GM06990 (cell line): Measurements from ENCODE around the gene IL1R2.

Experiments used
- DNase-seq: peaks from one replicate; pipeline ENCODE4 v3.0.0-alpha.2; 2011; ENCODE audit not compliant: insufficient read length; ENCODE audit errors: extremely low read depth
- H3K27me3 ChIP-seq: replicated peaks from 2 replicates; pipeline ENCODE4 v1.6.0; 2011; ENCODE audit warnings: low read length; ENCODE audit not compliant: control insufficient read depth, insufficient read depth
- H3K36me3 ChIP-seq: 2 replicates; pipeline ENCODE4 v1.5.1; 2011; ENCODE audit warnings: low read length; ENCODE audit not compliant: control insufficient read depth, insufficient read depth
- H3K4me3 ChIP-seq: replicated peaks from 2 replicates; pipeline ENCODE4 v1.5.1; 2011; ENCODE audit warnings: low read depth, mild to moderate bottlenecking, control low read depth, low read length
- TF ChIP-seq, protein P1 (sequence below): IDR thresholded peaks from 2 replicates; pipeline ENCODE4 v1.5.1; 2011; ENCODE audit warnings: low read length, control low read depth, mild to moderate bottlenecking, inconsistent platforms; ENCODE audit not compliant: insufficient read depth, poor library complexity, severe bottlenecking

IL1R2 gene

DNA sequence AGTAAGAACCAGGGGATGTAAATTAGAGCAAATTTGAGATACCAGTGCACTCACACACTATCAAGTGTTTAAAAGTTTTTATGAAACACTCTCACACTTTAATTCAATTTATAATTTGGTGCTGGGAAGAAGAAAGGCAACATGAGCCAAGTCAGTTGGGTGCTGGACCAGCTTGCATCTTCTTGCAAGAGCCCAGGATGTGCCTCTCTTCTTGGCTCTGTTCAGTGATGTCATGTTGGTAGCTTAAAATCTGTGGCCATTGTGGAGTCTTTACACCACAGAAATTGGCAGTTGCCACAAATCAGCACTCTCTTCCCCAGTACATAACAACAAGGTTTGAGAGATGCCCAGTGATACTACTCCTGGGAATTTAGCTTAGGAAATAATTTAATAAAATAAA is 38.2 kb downstream of the IL1R2 start:
- H3K27me3 ChIP-seq = no peaks in the 10 kb centered on the region
- DNase-seq = no peak
- H3K36me3 ChIP-seq = no peaks in the 10 kb centered on the region
- no peak overlapping the region for H3K4me3 ChIP-seq
- TF ChIP-seq, protein P1, sequence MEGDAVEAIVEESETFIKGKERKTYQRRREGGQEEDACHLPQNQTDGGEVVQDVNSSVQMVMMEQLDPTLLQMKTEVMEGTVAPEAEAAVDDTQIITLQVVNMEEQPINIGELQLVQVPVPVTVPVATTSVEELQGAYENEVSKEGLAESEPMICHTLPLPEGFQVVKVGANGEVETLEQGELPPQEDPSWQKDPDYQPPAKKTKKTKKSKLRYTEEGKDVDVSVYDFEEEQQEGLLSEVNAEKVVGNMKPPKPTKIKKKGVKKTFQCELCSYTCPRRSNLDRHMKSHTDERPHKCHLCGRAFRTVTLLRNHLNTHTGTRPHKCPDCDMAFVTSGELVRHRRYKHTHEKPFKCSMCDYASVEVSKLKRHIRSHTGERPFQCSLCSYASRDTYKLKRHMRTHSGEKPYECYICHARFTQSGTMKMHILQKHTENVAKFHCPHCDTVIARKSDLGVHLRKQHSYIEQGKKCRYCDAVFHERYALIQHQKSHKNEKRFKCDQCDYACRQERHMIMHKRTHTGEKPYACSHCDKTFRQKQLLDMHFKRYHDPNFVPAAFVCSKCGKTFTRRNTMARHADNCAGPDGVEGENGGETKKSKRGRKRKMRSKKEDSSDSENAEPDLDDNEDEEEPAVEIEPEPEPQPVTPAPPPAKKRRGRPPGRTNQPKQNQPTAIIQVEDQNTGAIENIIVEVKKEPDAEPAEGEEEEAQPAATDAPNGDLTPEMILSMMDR = no peak

DNA sequence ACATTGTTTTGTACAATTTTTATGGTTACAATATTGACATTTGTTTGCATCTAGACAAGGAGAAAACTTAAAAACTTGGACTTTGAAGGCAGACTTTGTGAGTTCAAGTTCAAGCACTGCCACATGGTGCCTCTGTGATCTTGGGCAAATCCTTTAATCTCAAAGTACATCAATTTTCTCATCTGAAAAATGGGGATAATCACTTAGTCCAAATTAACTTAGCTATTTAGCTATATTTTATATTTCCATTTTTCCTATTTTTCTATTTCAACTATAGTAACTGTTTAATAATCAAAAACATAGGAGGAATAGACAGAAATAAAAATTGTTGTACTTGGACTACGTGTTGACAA is 38.7 kb downstream of the IL1R2 start:
- Histone ChIP-seq H3K27me3 (no peaks in the 10 kb centered on the region), H3K4me3 (no peak overlapping the region), H3K36me3 (no peaks in the 10 kb centered on the region)
- DNase-seq = no peak
- TF ChIP-seq, protein P1 = no peak

DNA sequence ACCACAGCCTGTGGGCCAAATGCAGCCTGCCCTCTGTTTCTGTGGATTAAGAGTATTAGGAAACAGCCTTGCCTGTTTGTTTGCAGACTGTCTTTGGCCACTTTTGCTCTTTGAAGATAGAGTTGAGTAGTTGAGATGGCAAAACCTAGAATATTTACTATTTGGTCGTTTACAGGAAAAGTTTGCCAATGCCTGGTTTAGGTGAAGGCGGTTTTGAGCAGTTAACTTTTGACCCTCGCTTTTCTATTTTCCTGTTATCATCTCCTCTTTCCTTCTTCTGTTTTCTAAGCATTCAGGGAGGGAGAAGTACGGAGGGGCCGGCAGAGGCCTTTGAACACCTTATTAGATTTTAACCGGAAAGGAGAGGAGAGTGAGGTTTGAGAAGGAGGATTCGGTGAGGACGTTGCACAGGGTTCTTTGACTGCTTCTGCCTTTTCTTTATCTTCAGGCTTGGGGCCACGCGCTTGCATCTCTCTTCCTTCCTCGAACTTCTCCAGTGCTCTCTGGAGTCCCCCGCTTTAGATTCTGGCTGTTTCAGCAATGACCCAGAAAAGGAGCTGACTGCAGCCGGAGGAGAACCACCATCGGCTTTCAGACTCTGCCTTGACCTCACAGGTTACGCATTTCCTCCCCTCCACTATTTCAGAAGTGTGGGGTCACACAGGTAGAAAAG is 39.2 kb downstream of the IL1R2 start:
- no peaks in the 10 kb centered on the region for H3K36me3 ChIP-seq
- DNase-seq = no peak
- no peaks in the 10 kb centered on the region for H3K27me3 ChIP-seq
- no peak overlapping the region for H3K4me3 ChIP-seq
- TF ChIP-seq, protein P1 = no peak

DNA sequence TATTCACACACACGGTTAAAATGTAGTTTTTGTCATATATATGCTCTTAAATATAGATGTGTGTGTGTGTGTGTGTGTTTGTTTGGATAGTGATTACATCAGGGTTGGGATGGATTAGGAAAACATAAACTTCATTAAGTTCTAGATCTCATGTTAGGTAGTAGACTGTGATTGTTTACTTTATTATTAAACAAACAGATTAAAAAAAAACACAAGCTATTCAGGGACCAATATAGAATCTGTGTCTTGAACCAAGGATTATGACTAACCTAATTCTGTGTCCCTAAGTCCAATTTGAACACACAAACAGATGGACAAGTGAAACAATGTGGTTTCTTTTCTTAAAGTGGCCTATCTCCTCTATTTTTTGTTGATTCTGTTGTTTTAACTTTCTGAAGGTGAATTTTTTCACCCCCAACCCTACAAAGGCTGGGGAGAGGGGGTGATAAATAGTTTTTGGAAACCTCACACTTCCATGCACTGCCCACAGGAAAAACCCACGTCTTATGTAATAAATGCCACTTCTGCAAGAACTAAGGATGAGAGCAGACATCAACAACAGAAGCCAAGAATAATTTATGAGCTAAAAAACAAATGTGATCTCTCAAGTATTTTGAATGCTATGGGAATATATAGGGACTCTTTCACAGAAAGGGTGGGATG is 40.7 kb downstream of the IL1R2 start:
- no peak for DNase-seq
- H3K27me3 ChIP-seq = no peaks in the 10 kb centered on the region; the same call in 1 of the 2 replicates
- no peak overlapping the region for H3K4me3 ChIP-seq
- TF ChIP-seq, protein P1 = no peak
- no peaks in the 10 kb centered on the region for H3K36me3 ChIP-seq

DNA sequence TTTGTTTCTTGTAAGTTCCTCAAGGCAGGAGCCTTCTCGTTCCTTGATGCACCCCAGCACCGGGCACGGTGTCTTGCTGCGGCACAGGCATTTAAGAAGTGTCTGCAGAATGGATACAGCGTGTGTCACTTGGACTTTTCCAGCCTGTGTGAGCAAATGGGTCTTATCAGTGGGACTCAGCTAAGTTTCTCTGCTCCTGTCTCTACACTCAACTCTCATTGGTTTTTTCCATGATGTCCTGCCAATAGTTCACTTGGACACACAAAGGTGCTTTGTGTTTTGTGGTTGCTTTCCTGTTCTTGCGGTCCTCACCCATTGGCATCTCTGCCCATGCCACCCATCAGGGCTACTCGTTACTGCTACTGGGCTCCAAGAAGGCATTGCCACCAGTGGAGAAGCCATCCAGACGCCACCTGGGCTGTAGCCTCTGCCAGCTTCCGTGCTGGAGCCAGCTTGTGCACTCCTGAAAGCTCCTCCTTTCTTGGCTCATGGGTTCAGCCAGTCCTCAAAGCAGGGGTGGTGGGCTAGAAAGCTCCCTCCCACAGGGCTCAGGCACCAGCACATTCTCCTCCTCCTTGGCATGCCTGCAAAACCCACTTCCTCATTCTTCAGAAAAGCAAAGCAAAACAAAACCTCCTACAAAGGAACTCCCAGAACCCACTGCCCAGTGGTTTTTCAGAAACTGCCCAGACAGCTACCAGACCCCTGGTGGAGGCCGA is 41.4 kb downstream of the IL1R2 start:
- Histone ChIP-seq H3K27me3 (no peaks in the 10 kb centered on the region; the same call in 1 of the 2 replicates), H3K36me3 (no peaks in the 10 kb centered on the region), H3K4me3 (no peak overlapping the region)
- no peak for DNase-seq
- TF ChIP-seq, protein P1 = no peak
